GM13977 (cell line): ENCODE measurements around the gene RTN4IP1.
"Not testable (repeated sequence)": the region's sequence is repeated elsewhere in the genome, so short reads cannot be mapped to it uniquely, and the experiment has no call there.

ENCODE experiments used
- DNase-seq: peaks from one replicate; pipeline ENCODE4 v3.0.0; 2012; ENCODE audit warnings: low spot score
- CTCF ChIP-seq: IDR thresholded peaks from 2 replicates; pipeline ENCODE4 v1.5.1; 2012; ENCODE audit warnings: mild to moderate bottlenecking, control low read depth; ENCODE audit not compliant: insufficient read depth; ENCODE audit errors: extremely low read depth, missing control alignments
- in situ Hi-C: fragments of 300-500 bp; cut with MboI; formaldehyde crosslinking; loops from one replicate; pipeline ENCODE4 v1.12.0; 2022; ENCODE audit warnings: low sequenced_read_pairs, low pct_unique_long_range_greater_than_20kb, mixed read lengths, inconsistent platforms; ENCODE audit not compliant: unreplicated experiment

Gene RTN4IP1

GRCh38 chr6:106556368-106556960, 72.8 kb downstream of the RTN4IP1 start:
- no peak for DNase-seq
- peak; percentile 46 for TF ChIP-seq CTCF
- in situ Hi-C loops = no loop called here

GRCh38 chr6:106555767-106556166, 73.5 kb downstream of the RTN4IP1 start:
- no peak for DNase-seq
- TF ChIP-seq CTCF = no peak
- in situ Hi-C loops = no loop called here

GRCh38 chr6:106553440-106553839, 75.9 kb downstream of the RTN4IP1 start:
- in situ Hi-C loops = no loop called here
- no peak for DNase-seq
- no peak for TF ChIP-seq CTCF

GRCh38 chr6:106551155-106551554, 78.1 kb downstream of the RTN4IP1 start:
- in situ Hi-C loops = no loop called here
- no peak for TF ChIP-seq CTCF
- no peak for DNase-seq

GRCh38 chr6:106549521-106549920, 79.8 kb downstream of the RTN4IP1 start:
- TF ChIP-seq CTCF = no peak
- no peak for DNase-seq
- in situ Hi-C loops = no loop called here

- DNase-seq, in situ Hi-C loops: not testable (repeated sequence)
Measured at GRCh38 chr6:106548926-106549455, 80.3 kb downstream of the RTN4IP1 start.

- no peak for TF ChIP-seq CTCF
- in situ Hi-C loops = no loop called here
- no peak for DNase-seq
Measured at GRCh38 chr6:106547601-106548453, 81.5 kb downstream of the RTN4IP1 start.
